Measurements from ENCODE around the gene BIN1.

BIN1 gene

DNA sequence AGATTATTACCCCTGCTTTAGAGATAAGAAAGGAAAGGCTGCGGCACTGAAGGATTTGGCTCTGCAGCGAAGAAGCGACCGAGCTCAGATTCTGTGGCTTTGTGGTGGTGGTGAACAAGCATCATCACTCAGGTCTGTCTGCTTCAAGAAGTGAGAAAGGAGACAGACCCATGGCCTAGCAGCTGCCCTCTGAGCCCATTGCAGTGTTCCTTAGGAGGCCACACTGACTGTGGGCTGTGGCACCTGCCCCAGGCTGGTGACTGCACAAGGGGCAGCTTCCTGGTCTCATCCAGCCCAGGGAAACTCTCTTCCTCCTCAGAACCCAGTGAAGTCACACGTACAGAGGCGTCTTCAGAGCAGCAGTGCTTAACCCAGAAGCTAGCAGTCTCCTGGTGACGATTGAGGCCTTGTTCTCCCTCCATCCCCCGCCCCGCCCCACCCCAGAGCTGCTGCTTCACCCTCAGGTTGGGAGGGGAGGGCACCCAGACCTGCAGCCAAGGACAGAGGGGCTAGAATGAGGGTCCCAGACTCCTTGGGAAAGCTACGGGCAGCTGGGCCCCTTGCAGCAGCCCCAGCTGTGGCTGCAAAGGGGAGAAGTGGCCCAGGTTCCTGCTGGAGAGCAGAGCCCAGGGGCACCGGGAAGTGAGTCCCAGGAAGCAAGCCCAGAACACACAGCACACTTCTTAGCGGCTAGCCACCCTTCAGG is 22.2 kb downstream of the BIN1 start:
- H2AK5ac ChIP-seq (ENCODE audit: low read length, severe bottlenecking): peak overlapping the region; percentile 66
- peak overlapping the region in 1 of 2 experiments; percentile 63 for H3K4me3 ChIP-seq (ENCODE audit: insufficient read depth in 1 of 2, low read depth in 1 of 2, low read length in 2 of 2)
- H3K79me1 ChIP-seq (replicated peaks; ENCODE audit: low read length, poor library complexity, severe bottlenecking): peaks cover 15% of the 10 kb centered on the region
- peak overlapping the region; percentile 50 for H3K27ac ChIP-seq (ENCODE audit: low read length, poor library complexity, severe bottlenecking)
- peak; percentile 63 for DNase-seq
- H2BK12ac ChIP-seq (ENCODE audit: low read length in 2 of 2): peak overlapping the region; percentile 81 to 85
- H4K8ac ChIP-seq (ENCODE audit: low read length): peak overlapping the region; percentile 67
- H3K36me3 ChIP-seq (ENCODE audit: control insufficient read depth in 1 of 2, insufficient read depth in 2 of 2, low read depth in 1 of 2, low read length in 2 of 2): no peaks in the 10 kb centered on the region
- no peak overlapping the region for H2BK5ac ChIP-seq (ENCODE audit: low read depth, low read length, poor library complexity, severe bottlenecking)
- H3K9ac ChIP-seq (ENCODE audit: low read length): peak overlapping the region; percentile 87
- peak overlapping the region; percentile 86 for H2BK120ac ChIP-seq (ENCODE audit: low read depth, low read length)
- H3K18ac ChIP-seq (ENCODE audit: low read depth in 1 of 2, low read length in 2 of 2): peak overlapping the region; percentile 81 to 89
- peak overlapping the region; percentile 44 for H2BK15ac ChIP-seq (ENCODE audit: low read depth, poor library complexity, severe bottlenecking)
- no peaks in the 10 kb centered on the region for H3K9me3 ChIP-seq (ENCODE audit: control insufficient read depth, low read length)
- no peak overlapping the region for H3K4me2 ChIP-seq (ENCODE audit: low read length, poor library complexity, severe bottlenecking)
- H4K91ac ChIP-seq (ENCODE audit: low read length): peak overlapping the region; percentile 85
- peak overlapping the region in 1 of 2 experiments; percentile 45 for H3K14ac ChIP-seq (ENCODE audit: low read length in 2 of 2)
- no peak overlapping the region for H2AFZ ChIP-seq (ENCODE audit: low read depth, low read length)
- no peak overlapping the region for H3K23ac ChIP-seq (ENCODE audit: low read length in 2 of 2)
- H3K4me1 ChIP-seq (ENCODE audit: control insufficient read depth, insufficient read depth, low read depth, low read length): peaks cover 78% of the 10 kb centered on the region
- 54% methylated on average over 12 of the region's 12 CpGs for WGBS
- H3K27me3 ChIP-seq (ENCODE audit: control insufficient read depth in 1 of 2, insufficient read depth in 1 of 2, low read length in 2 of 2): no peaks in the 10 kb centered on the region
- H3K4ac ChIP-seq (ENCODE audit: low read depth in 1 of 2, low read length in 2 of 2): peak overlapping the region; percentile 55 to 75

DNA sequence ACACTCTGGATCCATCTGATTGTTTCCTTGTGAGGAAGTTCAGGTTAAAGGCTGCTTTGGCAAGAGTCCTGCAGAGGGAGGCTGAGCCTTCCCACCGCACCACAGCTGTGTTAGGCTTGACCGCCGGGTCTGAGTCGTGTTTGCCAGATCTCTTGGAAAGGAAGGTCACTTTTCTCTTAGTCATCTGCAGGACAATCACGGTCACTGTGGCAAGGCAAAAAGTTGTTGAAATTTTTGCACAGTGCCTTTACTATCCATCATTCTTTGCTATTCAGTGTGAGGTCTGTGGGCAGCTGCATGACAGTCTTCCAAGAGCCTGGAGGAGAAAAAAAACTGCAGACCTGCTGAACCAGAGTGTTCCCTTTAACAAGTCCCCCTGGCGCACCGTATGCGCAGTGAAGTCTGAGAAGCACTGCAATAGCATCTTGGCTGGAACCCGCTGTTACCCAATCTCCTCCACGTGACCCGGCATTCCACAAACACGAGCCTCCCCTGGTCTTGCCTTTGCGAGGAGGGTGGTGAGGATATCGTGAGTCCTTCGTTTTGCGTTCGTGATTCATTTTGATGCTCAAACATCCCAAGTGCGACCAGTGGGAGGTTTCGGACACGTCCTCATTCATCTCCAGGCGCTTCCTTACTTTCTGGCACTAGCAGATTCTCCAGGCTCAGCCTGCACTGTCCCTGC is 23.0 kb downstream of the BIN1 start:
- H3K4ac ChIP-seq (ENCODE audit: low read depth in 1 of 2, low read length in 2 of 2): peak overlapping the region in 1 of 2 experiments; percentile 55
- no peak overlapping the region for H2BK120ac ChIP-seq (ENCODE audit: low read depth, low read length)
- no peaks in the 10 kb centered on the region for H3K9me3 ChIP-seq (ENCODE audit: control insufficient read depth, low read length)
- H3K4me3 ChIP-seq (ENCODE audit: insufficient read depth in 1 of 2, low read depth in 1 of 2, low read length in 2 of 2): peak overlapping the region in 1 of 2 experiments; percentile 63
- peak; percentile 93 for DNase-seq
- H3K27me3 ChIP-seq (ENCODE audit: control insufficient read depth in 1 of 2, insufficient read depth in 1 of 2, low read length in 2 of 2): no peaks in the 10 kb centered on the region
- H2BK12ac ChIP-seq (ENCODE audit: low read length in 2 of 2): peak overlapping the region in 1 of 2 experiments; percentile 66
- no peak overlapping the region for H4K91ac ChIP-seq (ENCODE audit: low read length)
- H3K4me2 ChIP-seq (ENCODE audit: low read length, poor library complexity, severe bottlenecking): no peak overlapping the region
- peak overlapping the region; percentile 81 to 89 for H3K18ac ChIP-seq (ENCODE audit: low read depth in 1 of 2, low read length in 2 of 2)
- WGBS: 56% methylated on average over 20 of the region's 21 CpGs
- no peak overlapping the region for H2BK5ac ChIP-seq (ENCODE audit: low read depth, low read length, poor library complexity, severe bottlenecking)
- H2AK5ac ChIP-seq (ENCODE audit: low read length, severe bottlenecking): peak overlapping the region; percentile 66
- peak overlapping the region; percentile 87 for H3K9ac ChIP-seq (ENCODE audit: low read length)
- peak overlapping the region in 1 of 2 experiments; percentile 36 for H3K14ac ChIP-seq (ENCODE audit: low read length in 2 of 2)
- peaks cover 13% of the 10 kb centered on the region for H3K79me1 ChIP-seq (replicated peaks; ENCODE audit: low read length, poor library complexity, severe bottlenecking)
- H3K27ac ChIP-seq (ENCODE audit: low read length, poor library complexity, severe bottlenecking): peak overlapping the region; percentile 50
- H3K4me1 ChIP-seq (ENCODE audit: control insufficient read depth, insufficient read depth, low read depth, low read length): peaks cover 81% of the 10 kb centered on the region
- peak overlapping the region in 1 of 2 experiments; percentile 82 for H3K23ac ChIP-seq (ENCODE audit: low read length in 2 of 2)
- H4K8ac ChIP-seq (ENCODE audit: low read length): no peak overlapping the region
- no peaks in the 10 kb centered on the region for H3K36me3 ChIP-seq (ENCODE audit: control insufficient read depth in 1 of 2, insufficient read depth in 2 of 2, low read depth in 1 of 2, low read length in 2 of 2)
- no peak overlapping the region for H2BK15ac ChIP-seq (ENCODE audit: low read depth, poor library complexity, severe bottlenecking)
- H2AFZ ChIP-seq (ENCODE audit: low read depth, low read length): no peak overlapping the region

DNA sequence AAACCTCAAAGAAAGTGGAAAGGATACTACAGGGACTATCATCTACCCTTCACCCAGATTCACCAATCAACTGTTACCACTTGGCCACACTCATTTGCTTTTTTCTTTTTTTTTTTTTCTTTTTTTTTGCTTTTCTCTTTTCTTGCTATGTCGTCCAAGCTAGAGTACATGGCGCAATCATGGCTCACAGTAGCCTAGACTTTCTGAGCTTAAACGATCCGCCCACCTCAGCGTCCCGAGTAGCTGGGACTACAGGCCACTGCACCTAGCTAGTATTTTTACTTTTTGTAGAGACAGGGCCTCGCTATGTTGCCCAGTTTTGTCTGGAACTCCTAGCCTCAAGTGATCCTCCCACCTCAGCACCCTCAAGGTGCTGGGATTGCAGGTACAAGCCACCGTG is 24.0 kb downstream of the BIN1 start:
- no peak overlapping the region for H2BK15ac ChIP-seq (ENCODE audit: low read depth, poor library complexity, severe bottlenecking)
- H2BK5ac ChIP-seq (ENCODE audit: low read depth, low read length, poor library complexity, severe bottlenecking): no peak overlapping the region
- no peak overlapping the region for H2AK5ac ChIP-seq (ENCODE audit: low read length, severe bottlenecking)
- H3K36me3 ChIP-seq (ENCODE audit: control insufficient read depth in 1 of 2, insufficient read depth in 2 of 2, low read depth in 1 of 2, low read length in 2 of 2): peaks cover 0 to under 1% of the 10 kb centered on the region in 2 experiments
- H2BK120ac ChIP-seq (ENCODE audit: low read depth, low read length): no peak overlapping the region
- H3K23ac ChIP-seq (ENCODE audit: low read length in 2 of 2): no peak overlapping the region
- H3K14ac ChIP-seq (ENCODE audit: low read length in 2 of 2): no peak overlapping the region
- peak overlapping the region; percentile 87 for H3K9ac ChIP-seq (ENCODE audit: low read length)
- no peak overlapping the region for H4K91ac ChIP-seq (ENCODE audit: low read length)
- H3K79me1 ChIP-seq (replicated peaks; ENCODE audit: low read length, poor library complexity, severe bottlenecking): peaks cover 11% of the 10 kb centered on the region
- H4K8ac ChIP-seq (ENCODE audit: low read length): no peak overlapping the region
- WGBS: 94% methylated on average over 8 of the region's 8 CpGs
- no peak overlapping the region for H3K4ac ChIP-seq (ENCODE audit: low read depth in 1 of 2, low read length in 2 of 2)
- no peak overlapping the region for H2AFZ ChIP-seq (ENCODE audit: low read depth, low read length)
- peak overlapping the region; percentile 0 to 9 for H3K18ac ChIP-seq (ENCODE audit: low read depth in 1 of 2, low read length in 2 of 2)
- H3K4me1 ChIP-seq (ENCODE audit: control insufficient read depth, insufficient read depth, low read depth, low read length): peaks cover 85% of the 10 kb centered on the region
- peak overlapping the region in 1 of 2 experiments; percentile 63 for H3K4me3 ChIP-seq (ENCODE audit: insufficient read depth in 1 of 2, low read depth in 1 of 2, low read length in 2 of 2)
- no peaks in the 10 kb centered on the region for H3K27me3 ChIP-seq (ENCODE audit: control insufficient read depth in 1 of 2, insufficient read depth in 1 of 2, low read length in 2 of 2)
- peak overlapping the region; percentile 14 for H3K27ac ChIP-seq (ENCODE audit: low read length, poor library complexity, severe bottlenecking)
- H3K4me2 ChIP-seq (ENCODE audit: low read length, poor library complexity, severe bottlenecking): no peak overlapping the region
- H2BK12ac ChIP-seq (ENCODE audit: low read length in 2 of 2): no peak overlapping the region
- peak; percentile 50 for DNase-seq
- no peaks in the 10 kb centered on the region for H3K9me3 ChIP-seq (ENCODE audit: control insufficient read depth, low read length)

All from mesenchymal stem cell (in vitro differentiated cells and primary cell).